Dendritic cell treated with granulocyte-macrophage colony-stimulating factor and Interleukin-4, amounts not matched to agents 40 ng/mL and 50 ng/mL, for 4 days (primary cell): ENCODE data around the gene RBM19.

Experiments used
- H3K27ac Mint-ChIP-seq: one replicate; pipeline ENCODE4 v1.8.0; 2022; ENCODE audit warnings: mild to moderate bottlenecking, mixed read lengths
- H3K27me3 Mint-ChIP-seq: one replicate; pipeline ENCODE4 v1.8.0; 2022; ENCODE audit warnings: mild to moderate bottlenecking, mixed read lengths
- H3K36me3 Mint-ChIP-seq: one replicate; pipeline ENCODE4 v1.8.0; 2022; ENCODE audit warnings: low read depth, mixed read lengths
- H3K4me1 Mint-ChIP-seq: one replicate; pipeline ENCODE4 v1.8.0; 2022; ENCODE audit warnings: low read depth, mixed read lengths
- H3K4me3 Mint-ChIP-seq: one replicate; pipeline ENCODE4 v1.8.0; 2022; ENCODE audit warnings: mild to moderate bottlenecking, moderate library complexity, mixed read lengths
- H3K9me3 Mint-ChIP-seq: one replicate; pipeline ENCODE4 v1.8.0; 2022; ENCODE audit warnings: mixed read lengths
- intact Hi-C: fragments of 100-400 bp; cut with micrococcal nuclease; formaldehyde crosslinking; loops from one replicate; pipeline ENCODE4 v1.15.0; 2022

RBM19 gene

GRCh38 chr12:113955109-113955970, 10.8 kb downstream of the RBM19 start:
- Mint-ChIP-seq H3K4me1 (peaks cover 6% of the 10 kb centered on the region), H3K27ac (no peak overlapping the region), H3K36me3 (peaks cover 100% of the 10 kb centered on the region), H3K27me3 (no peaks in the 10 kb centered on the region), H3K9me3 (no peaks in the 10 kb centered on the region), H3K4me3 (no peak overlapping the region)
- intact Hi-C loops: no loop called here

- Mint-ChIP-seq H3K4me3 (no peak overlapping the region), H3K27ac (no peak overlapping the region), H3K9me3 (no peaks in the 10 kb centered on the region), H3K36me3 (peaks cover 100% of the 10 kb centered on the region), H3K4me1 (peaks cover 9% of the 10 kb centered on the region), H3K27me3 (no peaks in the 10 kb centered on the region)
- intact Hi-C loops: no loop called here
Observed at GRCh38 chr12:113954547-113954946, 11.6 kb downstream of the RBM19 start.

- H3K4me1 Mint-ChIP-seq: peaks cover 9% of the 10 kb centered on the region
- no peaks in the 10 kb centered on the region for H3K27me3 Mint-ChIP-seq
- intact Hi-C loops: no loop called here
- no peak overlapping the region for H3K27ac Mint-ChIP-seq
- H3K9me3 Mint-ChIP-seq: no peaks in the 10 kb centered on the region
- H3K4me3 Mint-ChIP-seq: no peak overlapping the region
- peaks cover 100% of the 10 kb centered on the region for H3K36me3 Mint-ChIP-seq
Observed at GRCh38 chr12:113950873-113951272, 15.3 kb downstream of the RBM19 start.

- H3K4me1 Mint-ChIP-seq: peaks cover 9% of the 10 kb centered on the region
- H3K27me3 Mint-ChIP-seq: no peaks in the 10 kb centered on the region
- H3K9me3 Mint-ChIP-seq: no peaks in the 10 kb centered on the region
- H3K4me3 Mint-ChIP-seq: no peak overlapping the region
- H3K27ac Mint-ChIP-seq: no peak overlapping the region
- intact Hi-C loops: no loop called here
- H3K36me3 Mint-ChIP-seq: peaks cover 100% of the 10 kb centered on the region
Observed at GRCh38 chr12:113949321-113950305, 16.5 kb downstream of the RBM19 start.

- H3K4me3 Mint-ChIP-seq: no peak overlapping the region
- H3K4me1 Mint-ChIP-seq: peaks cover 9% of the 10 kb centered on the region
- intact Hi-C loops: no loop called here
- peaks cover 99% of the 10 kb centered on the region for H3K36me3 Mint-ChIP-seq
- no peaks in the 10 kb centered on the region for H3K9me3 Mint-ChIP-seq
- H3K27ac Mint-ChIP-seq: no peak overlapping the region
- no peaks in the 10 kb centered on the region for H3K27me3 Mint-ChIP-seq
Observed at GRCh38 chr12:113948151-113948914, 17.8 kb downstream of the RBM19 start.

- Mint-ChIP-seq H3K27ac (no peak overlapping the region), H3K4me1 (peaks cover 9% of the 10 kb centered on the region), H3K27me3 (no peaks in the 10 kb centered on the region), H3K4me3 (no peak overlapping the region), H3K9me3 (no peaks in the 10 kb centered on the region), H3K36me3 (peaks cover 99% of the 10 kb centered on the region)
- intact Hi-C loops: no loop called here
Observed at GRCh38 chr12:113946175-113946574, 19.9 kb downstream of the RBM19 start.

GRCh38 chr12:113945174-113946173, 20.7 kb downstream of the RBM19 start:
- Mint-ChIP-seq H3K27me3 (no peaks in the 10 kb centered on the region), H3K4me3 (no peak overlapping the region), H3K9me3 (no peaks in the 10 kb centered on the region), H3K27ac (no peak overlapping the region), H3K4me1 (peaks cover 4% of the 10 kb centered on the region), H3K36me3 (peaks cover 99% of the 10 kb centered on the region)
- intact Hi-C loops: no loop called here

GRCh38 chr12:113942209-113942608, 23.9 kb downstream of the RBM19 start:
- Mint-ChIP-seq H3K27ac (no peak overlapping the region), H3K27me3 (no peaks in the 10 kb centered on the region), H3K4me1 (no peaks in the 10 kb centered on the region), H3K9me3 (no peaks in the 10 kb centered on the region), H3K4me3 (no peak overlapping the region), H3K36me3 (peaks cover 99% of the 10 kb centered on the region)
- intact Hi-C loops: no loop called here

- intact Hi-C loops: no loop called here
- H3K27ac Mint-ChIP-seq: no peak overlapping the region
- H3K4me1 Mint-ChIP-seq: no peaks in the 10 kb centered on the region
- H3K4me3 Mint-ChIP-seq: no peak overlapping the region
- H3K27me3 Mint-ChIP-seq: no peaks in the 10 kb centered on the region
- H3K36me3 Mint-ChIP-seq: peaks cover 99% of the 10 kb centered on the region
- no peaks in the 10 kb centered on the region for H3K9me3 Mint-ChIP-seq
Observed at GRCh38 chr12:113941208-113941486, 25.0 kb downstream of the RBM19 start.

- no peak overlapping the region for H3K27ac Mint-ChIP-seq
- peaks cover 99% of the 10 kb centered on the region for H3K36me3 Mint-ChIP-seq
- no peaks in the 10 kb centered on the region for H3K27me3 Mint-ChIP-seq
- H3K4me1 Mint-ChIP-seq: no peaks in the 10 kb centered on the region
- intact Hi-C loops: no loop called here
- H3K9me3 Mint-ChIP-seq: no peaks in the 10 kb centered on the region
- no peak overlapping the region for H3K4me3 Mint-ChIP-seq
Observed at GRCh38 chr12:113940357-113941207, 25.5 kb downstream of the RBM19 start.

GRCh38 chr12:113939867-113940266, 26.3 kb downstream of the RBM19 start:
- H3K9me3 Mint-ChIP-seq: no peaks in the 10 kb centered on the region
- no peaks in the 10 kb centered on the region for H3K27me3 Mint-ChIP-seq
- peaks cover 99% of the 10 kb centered on the region for H3K36me3 Mint-ChIP-seq
- H3K4me3 Mint-ChIP-seq: no peak overlapping the region
- H3K27ac Mint-ChIP-seq: no peak overlapping the region
- H3K4me1 Mint-ChIP-seq: no peaks in the 10 kb centered on the region
- intact Hi-C loops: no loop called here

- no peak overlapping the region for H3K27ac Mint-ChIP-seq
- no peaks in the 10 kb centered on the region for H3K4me1 Mint-ChIP-seq
- H3K27me3 Mint-ChIP-seq: no peaks in the 10 kb centered on the region
- H3K4me3 Mint-ChIP-seq: no peak overlapping the region
- H3K9me3 Mint-ChIP-seq: no peaks in the 10 kb centered on the region
- intact Hi-C loops: no loop called here
- H3K36me3 Mint-ChIP-seq: peaks cover 100% of the 10 kb centered on the region
Observed at GRCh38 chr12:113938471-113938870, 27.7 kb downstream of the RBM19 start.
